ENCODE measurements around the gene POLG2.

POLG2 gene

GRCh38 chr17:64500862-64501765, 4.3 kb upstream of the POLG2 start:
- H3K36me3 ChIP-seq (ENCODE audit: control insufficient read depth in 1 of 2, insufficient read depth in 2 of 2, low read length in 2 of 2), result peaks cover 7 to 39% of the 10 kb centered on the region in 2 experiments
- no peaks in the 10 kb centered on the region for H3K27me3 ChIP-seq (ENCODE audit: insufficient read depth, low read length)
- H4K8ac ChIP-seq (ENCODE audit: low read depth, low read length), result no peak overlapping the region
- H4K91ac ChIP-seq (ENCODE audit: low read depth, low read length), result no peak overlapping the region
- H3K4ac ChIP-seq (ENCODE audit: low read depth, low read length), result no peak overlapping the region
- peaks cover 1 to 2% of the 10 kb centered on the region in 2 experiments for H3K4me1 ChIP-seq (ENCODE audit: control insufficient read depth in 1 of 2, insufficient read depth in 2 of 2, low read length in 2 of 2)
- no peak overlapping the region for H2BK12ac ChIP-seq (ENCODE audit: low read length)
- WGBS (ENCODE audit: extremely low coverage, insufficient coverage, insufficient read length), result no CpG with 5 or more reads among the region's 11 CpGs
- no peak overlapping the region for H2AK5ac ChIP-seq (ENCODE audit: low read length)
- peak overlapping the region; percentile 28 for H3K9ac ChIP-seq (ENCODE audit: low read length)
- H4K12ac ChIP-seq (ENCODE audit: low read depth, low read length), result no peak overlapping the region
- peak in 1 of 2 donors; percentile 42 for DNase-seq
- H3K79me2 ChIP-seq (ENCODE audit: control insufficient read depth, insufficient read depth, low read length, poor library complexity), result peaks cover 16% of the 10 kb centered on the region
- no peak overlapping the region for H2AFZ ChIP-seq (ENCODE audit: insufficient read depth, low read length, poor library complexity)
- no peak overlapping the region for H3K14ac ChIP-seq (ENCODE audit: low read length)
- H3K18ac ChIP-seq (ENCODE audit: low read length), result no peak overlapping the region
- H3K9me3 ChIP-seq (ENCODE audit: insufficient read depth, low read depth, low read length), result no peaks in the 10 kb centered on the region
- no peak overlapping the region for H3K4me2 ChIP-seq (ENCODE audit: low read length)
- no peak overlapping the region for H2BK5ac ChIP-seq (ENCODE audit: low read depth, low read length, poor library complexity)
- no peak overlapping the region for H3K27ac ChIP-seq (ENCODE audit: low read depth, low read length)
- H3K4me3 ChIP-seq (ENCODE audit: low read depth, low read length), result no peak overlapping the region
- H3K23ac ChIP-seq (ENCODE audit: low read length), result no peak overlapping the region
- no peak overlapping the region for H2BK120ac ChIP-seq (ENCODE audit: insufficient read depth, low read length, poor library complexity)
- peaks cover 10% of the 10 kb centered on the region for H3K79me1 ChIP-seq (ENCODE audit: low read length)

GRCh38 chr17:64500487-64500859, 3.6 kb upstream of the POLG2 start:
- no peaks in the 10 kb centered on the region for H3K27me3 ChIP-seq (ENCODE audit: insufficient read depth, low read length)

GRCh38 chr17:64499805-64500486, 3.1 kb upstream of the POLG2 start:
- H3K79me2 ChIP-seq (ENCODE audit: control insufficient read depth, insufficient read depth, low read length, poor library complexity), result peaks cover 6% of the 10 kb centered on the region
- peak; percentile 38 to 82 for DNase-seq
- no peak overlapping the region for H2BK120ac ChIP-seq (ENCODE audit: insufficient read depth, low read length, poor library complexity)
- no peak overlapping the region for H3K4me3 ChIP-seq (ENCODE audit: low read depth, low read length)
- peaks cover 4% of the 10 kb centered on the region for H3K79me1 ChIP-seq (ENCODE audit: low read length)
- H3K27me3 ChIP-seq (ENCODE audit: insufficient read depth, low read length), result no peaks in the 10 kb centered on the region
- H4K8ac ChIP-seq (ENCODE audit: low read depth, low read length), result no peak overlapping the region
- no peak overlapping the region for H3K18ac ChIP-seq (ENCODE audit: low read length)
- peaks cover 7 to 38% of the 10 kb centered on the region in 2 experiments for H3K36me3 ChIP-seq (ENCODE audit: control insufficient read depth in 1 of 2, insufficient read depth in 2 of 2, low read length in 2 of 2)
- H3K4me2 ChIP-seq (ENCODE audit: low read length), result no peak overlapping the region
- no peak overlapping the region for H4K12ac ChIP-seq (ENCODE audit: low read depth, low read length)
- no peak overlapping the region for H3K14ac ChIP-seq (ENCODE audit: low read length)
- H2BK12ac ChIP-seq (ENCODE audit: low read length), result no peak overlapping the region
- H3K4me1 ChIP-seq (ENCODE audit: control insufficient read depth in 1 of 2, insufficient read depth in 2 of 2, low read length in 2 of 2), result peaks cover 2 to 3% of the 10 kb centered on the region in 2 experiments
- H4K91ac ChIP-seq (ENCODE audit: low read depth, low read length), result no peak overlapping the region
- no peak overlapping the region for H2AK5ac ChIP-seq (ENCODE audit: low read length)
- no peak overlapping the region for H2AFZ ChIP-seq (ENCODE audit: insufficient read depth, low read length, poor library complexity)
- H3K9me3 ChIP-seq (ENCODE audit: insufficient read depth, low read depth, low read length), result no peaks in the 10 kb centered on the region
- no peak overlapping the region for H3K4ac ChIP-seq (ENCODE audit: low read depth, low read length)
- H2BK5ac ChIP-seq (ENCODE audit: low read depth, low read length, poor library complexity), result no peak overlapping the region
- WGBS (ENCODE audit: extremely low coverage, insufficient coverage, insufficient read length), result no CpG with 5 or more reads among the region's 6 CpGs
- no peak overlapping the region for H3K23ac ChIP-seq (ENCODE audit: low read length)
- no peak overlapping the region for H3K27ac ChIP-seq (ENCODE audit: low read depth, low read length)
- no peak overlapping the region for H3K9ac ChIP-seq (ENCODE audit: low read length)

More at GRCh38 chr17:64500487-64500859, 3.6 kb upstream of the POLG2 start:
- Histone ChIP-seq H3K4me1 (ENCODE audit: control insufficient read depth in 1 of 2, insufficient read depth in 2 of 2, low read length in 2 of 2) (peaks cover 2 to 3% of the 10 kb centered on the region in 2 experiments), H3K4me2 (ENCODE audit: low read length) (no peak overlapping the region), H4K91ac (ENCODE audit: low read depth, low read length) (no peak overlapping the region), H3K14ac (ENCODE audit: low read length) (no peak overlapping the region), H3K4me3 (ENCODE audit: low read depth, low read length) (no peak overlapping the region), H3K18ac (ENCODE audit: low read length) (no peak overlapping the region), H2BK12ac (ENCODE audit: low read length) (no peak overlapping the region), H3K9me3 (ENCODE audit: insufficient read depth, low read depth, low read length) (no peaks in the 10 kb centered on the region), H3K79me1 (ENCODE audit: low read length) (peaks cover 5% of the 10 kb centered on the region), H3K4ac (ENCODE audit: low read depth, low read length) (no peak overlapping the region), H3K9ac (ENCODE audit: low read length) (no peak overlapping the region), H2BK5ac (ENCODE audit: low read depth, low read length, poor library complexity) (no peak overlapping the region), H4K12ac (ENCODE audit: low read depth, low read length) (no peak overlapping the region), H2AFZ (ENCODE audit: insufficient read depth, low read length, poor library complexity) (no peak overlapping the region), H4K8ac (ENCODE audit: low read depth, low read length) (no peak overlapping the region), H2BK120ac (ENCODE audit: insufficient read depth, low read length, poor library complexity) (no peak overlapping the region), H2AK5ac (ENCODE audit: low read length) (no peak overlapping the region), H3K36me3 (ENCODE audit: control insufficient read depth in 1 of 2, insufficient read depth in 2 of 2, low read length in 2 of 2) (peaks cover 7 to 39% of the 10 kb centered on the region in 2 experiments), H3K79me2 (ENCODE audit: control insufficient read depth, insufficient read depth, low read length, poor library complexity) (peaks cover 10% of the 10 kb centered on the region), H3K23ac (ENCODE audit: low read length) (no peak overlapping the region), H3K27ac (ENCODE audit: low read depth, low read length) (no peak overlapping the region)
- no CpG with 5 or more reads among the region's 8 CpGs for WGBS (ENCODE audit: extremely low coverage, insufficient coverage, insufficient read length)
- no peak for DNase-seq

DNA sequence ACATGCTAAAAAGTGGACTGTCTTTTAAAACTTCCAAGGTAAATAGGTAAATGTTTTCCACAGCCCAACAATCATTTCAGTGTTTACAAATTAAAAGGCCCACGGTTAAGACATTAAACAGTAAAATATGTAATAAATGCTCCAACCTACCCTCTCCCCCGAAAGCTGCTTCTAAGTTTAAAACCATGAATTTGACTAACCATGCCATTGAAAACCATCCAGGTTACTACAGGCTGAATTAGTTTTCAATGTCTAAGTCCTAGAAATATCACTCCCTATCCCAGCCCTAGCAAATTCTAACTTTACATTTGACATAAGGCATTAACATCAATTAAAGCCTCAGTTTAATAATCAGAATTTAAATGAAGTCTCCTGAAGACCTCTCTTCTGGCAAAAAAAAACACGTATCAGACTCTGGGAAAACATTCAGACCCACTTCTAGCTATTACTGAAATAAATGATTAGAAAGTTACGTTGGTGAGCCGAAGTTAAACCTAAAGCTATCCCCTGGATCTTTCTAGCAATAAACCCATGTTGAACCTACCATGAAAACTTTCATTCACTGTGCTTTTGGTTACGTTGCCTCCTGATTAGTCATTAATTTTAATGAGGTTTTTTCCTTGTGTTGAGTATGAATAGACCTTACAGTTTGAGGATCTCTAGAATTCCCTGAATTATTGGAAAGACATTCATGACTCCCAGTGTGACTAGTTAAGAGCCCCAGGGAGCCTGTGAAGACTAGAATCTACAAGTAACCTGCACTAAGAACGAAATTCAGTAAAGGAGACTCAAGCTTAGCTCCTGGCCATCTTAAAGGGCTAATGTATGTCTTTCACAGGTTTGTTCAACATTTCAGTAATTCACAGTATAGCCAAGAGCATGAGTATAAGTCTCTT, 1.7 kb upstream of the POLG2 start:
- H3K4me2 ChIP-seq (ENCODE audit: low read length), result no peak overlapping the region
- H3K79me2 ChIP-seq (ENCODE audit: control insufficient read depth, insufficient read depth, low read length, poor library complexity), result peaks cover 3% of the 10 kb centered on the region
- no peak overlapping the region for H2AFZ ChIP-seq (ENCODE audit: insufficient read depth, low read length, poor library complexity)
- no peak overlapping the region for H3K4me3 ChIP-seq (ENCODE audit: low read depth, low read length)
- no peak overlapping the region for H2BK12ac ChIP-seq (ENCODE audit: low read length)
- H3K79me1 ChIP-seq (ENCODE audit: low read length), result peaks cover 4% of the 10 kb centered on the region
- no peak overlapping the region for H2AK5ac ChIP-seq (ENCODE audit: low read length)
- no peak overlapping the region for H4K8ac ChIP-seq (ENCODE audit: low read depth, low read length)
- no peak overlapping the region for H3K9ac ChIP-seq (ENCODE audit: low read length)
- no peak overlapping the region for H2BK5ac ChIP-seq (ENCODE audit: low read depth, low read length, poor library complexity)
- no peak overlapping the region for H3K4ac ChIP-seq (ENCODE audit: low read depth, low read length)
- no peak overlapping the region for H4K12ac ChIP-seq (ENCODE audit: low read depth, low read length)
- no peaks in the 10 kb centered on the region for H3K27me3 ChIP-seq (ENCODE audit: insufficient read depth, low read length)
- H3K27ac ChIP-seq (ENCODE audit: low read depth, low read length), result no peak overlapping the region
- no CpG with 5 or more reads among the region's 7 CpGs for WGBS (ENCODE audit: extremely low coverage, insufficient coverage, insufficient read length)
- H3K14ac ChIP-seq (ENCODE audit: low read length), result no peak overlapping the region
- peak in 1 of 2 donors; percentile 56 for DNase-seq
- no peaks in the 10 kb centered on the region for H3K9me3 ChIP-seq (ENCODE audit: insufficient read depth, low read depth, low read length)
- no peak overlapping the region for H3K23ac ChIP-seq (ENCODE audit: low read length)
- H3K4me1 ChIP-seq (ENCODE audit: control insufficient read depth in 1 of 2, insufficient read depth in 2 of 2, low read length in 2 of 2), result peaks cover 2 to 3% of the 10 kb centered on the region in 2 experiments
- peaks cover 7 to 32% of the 10 kb centered on the region in 2 experiments for H3K36me3 ChIP-seq (ENCODE audit: control insufficient read depth in 1 of 2, insufficient read depth in 2 of 2, low read length in 2 of 2)
- no peak overlapping the region for H4K91ac ChIP-seq (ENCODE audit: low read depth, low read length)
- no peak overlapping the region for H3K18ac ChIP-seq (ENCODE audit: low read length)
- H2BK120ac ChIP-seq (ENCODE audit: insufficient read depth, low read length, poor library complexity), result no peak overlapping the region
